ENCODE measurements around the gene BBS1.

DNA sequence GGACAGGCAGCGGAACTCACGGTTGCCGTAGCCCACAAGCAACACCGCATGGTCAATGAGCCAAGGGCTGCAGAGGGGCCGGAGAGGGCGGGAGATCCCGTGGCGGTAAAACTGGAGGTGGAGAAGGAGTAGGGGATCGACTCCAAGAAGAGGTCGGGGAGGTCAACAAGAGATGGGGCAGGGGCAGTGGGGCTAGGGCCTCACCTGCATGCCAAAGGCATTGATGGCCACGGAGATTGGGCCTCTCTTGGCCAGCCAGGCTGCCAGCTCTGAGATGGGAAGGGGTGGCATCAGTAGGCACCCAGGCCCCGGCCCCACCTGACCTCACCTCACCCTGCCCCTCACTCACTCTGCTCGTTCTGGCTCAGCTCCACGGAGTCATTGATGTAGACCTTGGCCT is 54.1 kb downstream of the BBS1 start:
- TF ChIP-seq, protein P1, sequence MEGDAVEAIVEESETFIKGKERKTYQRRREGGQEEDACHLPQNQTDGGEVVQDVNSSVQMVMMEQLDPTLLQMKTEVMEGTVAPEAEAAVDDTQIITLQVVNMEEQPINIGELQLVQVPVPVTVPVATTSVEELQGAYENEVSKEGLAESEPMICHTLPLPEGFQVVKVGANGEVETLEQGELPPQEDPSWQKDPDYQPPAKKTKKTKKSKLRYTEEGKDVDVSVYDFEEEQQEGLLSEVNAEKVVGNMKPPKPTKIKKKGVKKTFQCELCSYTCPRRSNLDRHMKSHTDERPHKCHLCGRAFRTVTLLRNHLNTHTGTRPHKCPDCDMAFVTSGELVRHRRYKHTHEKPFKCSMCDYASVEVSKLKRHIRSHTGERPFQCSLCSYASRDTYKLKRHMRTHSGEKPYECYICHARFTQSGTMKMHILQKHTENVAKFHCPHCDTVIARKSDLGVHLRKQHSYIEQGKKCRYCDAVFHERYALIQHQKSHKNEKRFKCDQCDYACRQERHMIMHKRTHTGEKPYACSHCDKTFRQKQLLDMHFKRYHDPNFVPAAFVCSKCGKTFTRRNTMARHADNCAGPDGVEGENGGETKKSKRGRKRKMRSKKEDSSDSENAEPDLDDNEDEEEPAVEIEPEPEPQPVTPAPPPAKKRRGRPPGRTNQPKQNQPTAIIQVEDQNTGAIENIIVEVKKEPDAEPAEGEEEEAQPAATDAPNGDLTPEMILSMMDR (IDR thresholded peaks at IDR 0.05) = no peak
- no peak for TF ChIP-seq POLR2AphosphoS5 (IDR thresholded peaks at IDR 0.05)

Measured in breast epithelium (tissue), 3 donors.